Nephron progenitor cell (in vitro differentiated cells): Measurements from ENCODE around the gene TMEM131L.

Experiments
- DNase-seq: peaks from one replicate; pipeline ENCODE4 v3.0.0; 2021
- H3K27ac Mint-ChIP-seq: 2 replicates; pipeline ENCODE4 v1.8.0; 2021; ENCODE audit warnings: mild to moderate bottlenecking, moderate library complexity, mixed read lengths
- H3K27me3 Mint-ChIP-seq: 2 replicates; pipeline ENCODE4 v1.8.0; 2021; ENCODE audit warnings: mild to moderate bottlenecking, low read depth, mixed read lengths; ENCODE audit not compliant: poor library complexity
- H3K36me3 Mint-ChIP-seq: 2 replicates; pipeline ENCODE4 v1.8.0; 2021; ENCODE audit warnings: low read depth, mixed read lengths
- H3K4me1 Mint-ChIP-seq: 2 replicates; pipeline ENCODE4 v1.8.0; 2021; ENCODE audit warnings: mixed read lengths
- H3K4me3 Mint-ChIP-seq: 2 replicates; pipeline ENCODE4 v1.8.0; 2021; ENCODE audit warnings: mild to moderate bottlenecking, moderate library complexity, mixed read lengths
- H3K9me3 Mint-ChIP-seq: 2 replicates; pipeline ENCODE4 v1.8.0; 2021; ENCODE audit warnings: mild to moderate bottlenecking, moderate library complexity, mixed read lengths
- CTCF ChIP-seq: fragments of 200-600 bp; sonication (generic); IDR thresholded peaks from 2 replicates; pipeline ENCODE4 v1.5.0; 2021; ENCODE audit warnings: antibody characterized with exemption

TMEM131L gene

GRCh38 chr4:153541456-153542096 lies 75.4 kb downstream of the TMEM131L start:
- Mint-ChIP-seq H3K4me3 (no peak overlapping the region), H3K36me3 (peaks cover 16% of the 10 kb centered on the region), H3K9me3 (no peaks in the 10 kb centered on the region), H3K27ac (no peak overlapping the region), H3K4me1 (peaks cover 28% of the 10 kb centered on the region), H3K27me3 (peaks cover 2% of the 10 kb centered on the region)
- DNase-seq: no peak
- no peak for TF ChIP-seq CTCF

- no peak overlapping the region for H3K4me3 Mint-ChIP-seq
- H3K27ac Mint-ChIP-seq: no peak overlapping the region
These were observed 76.0 kb downstream of the TMEM131L start for GRCh38 chr4:153542131-153542530.

GRCh38 chr4:153542834-153543233 lies 76.7 kb downstream of the TMEM131L start:
- Mint-ChIP-seq H3K4me1 (peaks cover 35% of the 10 kb centered on the region), H3K27ac (no peak overlapping the region), H3K36me3 (peaks cover 16% of the 10 kb centered on the region), H3K27me3 (peaks cover 2% of the 10 kb centered on the region), H3K9me3 (no peaks in the 10 kb centered on the region), H3K4me3 (no peak overlapping the region)
- peak; percentile 15 for TF ChIP-seq CTCF
- no peak for DNase-seq

More at GRCh38 chr4:153542131-153542530, 76.0 kb downstream of the TMEM131L start:
- DNase-seq: no peak
- no peak for TF ChIP-seq CTCF
- H3K9me3 Mint-ChIP-seq: no peaks in the 10 kb centered on the region
- peaks cover 16% of the 10 kb centered on the region for H3K36me3 Mint-ChIP-seq
- peaks cover 29% of the 10 kb centered on the region for H3K4me1 Mint-ChIP-seq
- H3K27me3 Mint-ChIP-seq: peaks cover 2% of the 10 kb centered on the region

GRCh38 chr4:153543351-153543750 lies 77.2 kb downstream of the TMEM131L start:
- H3K9me3 Mint-ChIP-seq: no peaks in the 10 kb centered on the region
- peaks cover 16% of the 10 kb centered on the region for H3K36me3 Mint-ChIP-seq
- no peak overlapping the region for H3K4me3 Mint-ChIP-seq
- TF ChIP-seq CTCF: no peak
- peaks cover 2% of the 10 kb centered on the region for H3K27me3 Mint-ChIP-seq
- H3K4me1 Mint-ChIP-seq: peaks cover 32% of the 10 kb centered on the region
- DNase-seq: no peak
- no peak overlapping the region for H3K27ac Mint-ChIP-seq

- H3K27me3 Mint-ChIP-seq: peaks cover 2% of the 10 kb centered on the region
- peaks cover 17% of the 10 kb centered on the region for H3K4me1 Mint-ChIP-seq
- no peak for TF ChIP-seq CTCF
- peaks cover 19% of the 10 kb centered on the region for H3K36me3 Mint-ChIP-seq
- H3K9me3 Mint-ChIP-seq: no peaks in the 10 kb centered on the region
- H3K4me3 Mint-ChIP-seq: no peak overlapping the region
- H3K27ac Mint-ChIP-seq: no peak overlapping the region
- no peak for DNase-seq
These were observed 79.7 kb downstream of the TMEM131L start for GRCh38 chr4:153545822-153546221.

GRCh38 chr4:153546280-153546679 lies 80.1 kb downstream of the TMEM131L start:
- H3K4me1 Mint-ChIP-seq: peaks cover 17% of the 10 kb centered on the region
- no peak for TF ChIP-seq CTCF
- H3K36me3 Mint-ChIP-seq: peaks cover 22% of the 10 kb centered on the region
- H3K9me3 Mint-ChIP-seq: no peaks in the 10 kb centered on the region
- H3K27me3 Mint-ChIP-seq: peaks cover 2% of the 10 kb centered on the region
- no peak overlapping the region for H3K27ac Mint-ChIP-seq
- no peak overlapping the region for H3K4me3 Mint-ChIP-seq
- no peak for DNase-seq
